PFSK-1 (cell line): Measurements from ENCODE around the gene GFY.

Source experiments
- POLR2AphosphoS5 ChIP-seq: IDR thresholded peaks from 2 replicates; pipeline ENCODE4 v1.6.1; 2012; ENCODE audit warnings: low read depth, mild to moderate bottlenecking, control low read depth, low read length, moderate library complexity
- REST ChIP-seq, 2 experiments: IDR thresholded peaks; 2 replicates each; pipeline versions ENCODE4 v1.6.1 to v1.8.0; 2011 to 2012; ENCODE audit warnings: low read depth in 2 of 2, low read length in 2 of 2, control low read depth in 1 of 2, inconsistent platforms in 1 of 2, mild to moderate bottlenecking in 1 of 2, moderate library complexity in 1 of 2; ENCODE audit not compliant: insufficient read depth in 1 of 2
- TAF1 ChIP-seq: IDR thresholded peaks from 2 replicates; pipeline ENCODE4 v1.6.1; 2012; ENCODE audit warnings: low read length, control low read depth, borderline replicate concordance; ENCODE audit not compliant: insufficient read depth

GRCh38 chr19:49459388-49459787, 34.2 kb downstream of the GFY start:
- TF ChIP-seq POLR2AphosphoS5 (no peak), REST (IDR thresholded peaks at IDR 0.05; ENCODE audit: insufficient read depth in 1 of 2, low read depth in 2 of 2, low read length in 2 of 2) (no peak), TAF1 (no peak)
